ENCODE results near the gene FMOD.

The FMOD gene

DNA sequence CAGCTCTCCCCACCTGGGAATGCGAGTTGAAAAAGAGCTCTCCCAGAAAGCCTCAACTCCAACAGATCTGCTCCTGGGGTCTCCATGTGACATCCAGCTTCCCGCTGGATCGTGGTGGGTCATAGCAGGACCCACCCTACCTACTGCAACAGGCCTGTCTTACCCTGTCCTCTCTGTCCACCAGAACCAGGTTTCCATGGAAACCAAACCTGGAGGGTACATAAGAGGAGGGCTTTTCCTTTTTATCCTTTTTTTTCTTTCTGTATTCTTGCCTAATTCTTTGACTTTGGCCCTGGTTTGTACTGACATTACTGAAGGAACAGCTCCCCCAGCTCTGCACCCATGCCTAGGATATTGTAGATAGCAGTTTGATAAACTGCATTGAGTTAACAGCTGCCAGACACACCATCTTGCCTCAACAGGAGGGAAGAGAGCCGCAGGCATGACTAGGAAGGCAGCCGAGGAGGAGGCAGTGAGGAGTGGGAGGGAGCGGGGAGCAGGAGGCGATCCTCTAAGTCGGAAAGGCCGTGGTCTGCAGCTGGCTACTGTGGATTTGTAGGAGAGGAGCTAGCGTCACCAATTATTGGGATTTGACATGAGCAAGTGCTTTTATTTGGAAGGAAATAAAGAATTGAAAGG is 9.7 kb upstream of the FMOD start:
- no peak for DNase-seq (ENCODE audit: low read depth)

GRCh38 chr1:203359010-203359571 is 8.2 kb upstream of the FMOD start:
- DNase-seq (ENCODE audit: low read depth) = no peak

- DNase-seq (ENCODE audit: low read depth) = no peak
These were observed 3.3 kb upstream of the FMOD start for GRCh38 chr1:203354246-203354645.

DNA sequence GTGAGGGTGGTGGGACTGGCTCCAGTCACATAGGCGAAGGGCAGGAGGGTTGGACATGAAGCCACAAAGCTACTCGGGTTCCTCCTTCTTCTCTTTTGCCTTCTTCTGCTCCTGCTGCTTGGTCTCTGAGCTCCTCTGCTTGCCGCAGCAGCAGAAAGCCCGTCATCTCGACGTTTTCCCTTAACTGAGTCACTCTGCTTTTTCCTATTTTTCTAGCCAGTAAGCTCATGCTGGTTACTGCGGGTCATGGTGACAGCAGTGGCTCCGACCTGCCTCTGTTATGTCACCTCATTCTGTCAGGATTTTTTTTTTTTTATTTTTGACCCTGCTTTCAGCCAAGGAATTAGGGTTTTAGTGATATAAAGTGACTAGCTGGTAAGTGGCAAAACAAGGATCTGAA is 2.6 kb upstream of the FMOD start:
- DNase-seq (ENCODE audit: low read depth) = no peak

GRCh38 chr1:203349773-203350524 is 973 bp downstream of the FMOD start:
- no peak for DNase-seq (ENCODE audit: low read depth)

DNA sequence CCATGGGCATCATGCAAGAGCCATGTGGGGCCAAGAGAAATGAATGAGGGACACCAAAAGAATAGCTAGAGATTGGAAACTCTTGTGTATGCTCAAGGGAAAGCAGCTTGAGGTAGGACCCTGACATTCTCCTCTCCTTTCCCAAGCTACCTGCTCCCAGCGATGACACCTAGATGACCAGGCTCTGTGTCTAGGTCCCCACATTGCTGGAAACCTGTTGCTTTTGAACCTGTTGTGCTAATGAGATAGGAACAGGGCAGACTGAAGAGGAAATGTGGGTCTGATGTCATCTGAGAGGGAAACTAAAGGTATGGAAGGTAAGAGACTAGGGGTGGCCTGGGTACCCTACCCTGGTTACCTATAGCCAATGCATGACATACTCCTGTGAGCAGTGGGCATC is 1.8 kb downstream of the FMOD start:
- DNase-seq (ENCODE audit: low read depth) = no peak

DNA sequence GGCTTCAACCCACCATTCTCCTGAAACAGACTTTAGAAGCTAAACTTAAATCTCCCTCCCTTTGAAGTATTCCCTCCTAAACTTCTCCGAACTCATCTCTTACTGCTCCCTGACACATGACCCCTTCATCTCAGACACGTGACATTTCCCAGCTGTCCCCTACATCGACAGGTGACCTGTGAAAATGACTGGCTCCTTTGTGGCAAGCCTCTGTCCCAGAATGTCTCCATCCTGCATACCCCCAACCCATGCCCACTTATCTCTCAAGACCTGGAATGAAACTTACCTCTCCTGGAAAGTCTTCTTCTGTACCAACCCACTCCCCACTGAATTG is 4.2 kb downstream of the FMOD start:
- DNase-seq (ENCODE audit: low read depth) = no peak

GRCh38 chr1:203346060-203346768 is 4.7 kb downstream of the FMOD start:
- DNase-seq (ENCODE audit: low read depth) = no peak

GRCh38 chr1:203343956-203344754 is 6.8 kb downstream of the FMOD start:
- no peak for DNase-seq (ENCODE audit: low read depth)

DNA sequence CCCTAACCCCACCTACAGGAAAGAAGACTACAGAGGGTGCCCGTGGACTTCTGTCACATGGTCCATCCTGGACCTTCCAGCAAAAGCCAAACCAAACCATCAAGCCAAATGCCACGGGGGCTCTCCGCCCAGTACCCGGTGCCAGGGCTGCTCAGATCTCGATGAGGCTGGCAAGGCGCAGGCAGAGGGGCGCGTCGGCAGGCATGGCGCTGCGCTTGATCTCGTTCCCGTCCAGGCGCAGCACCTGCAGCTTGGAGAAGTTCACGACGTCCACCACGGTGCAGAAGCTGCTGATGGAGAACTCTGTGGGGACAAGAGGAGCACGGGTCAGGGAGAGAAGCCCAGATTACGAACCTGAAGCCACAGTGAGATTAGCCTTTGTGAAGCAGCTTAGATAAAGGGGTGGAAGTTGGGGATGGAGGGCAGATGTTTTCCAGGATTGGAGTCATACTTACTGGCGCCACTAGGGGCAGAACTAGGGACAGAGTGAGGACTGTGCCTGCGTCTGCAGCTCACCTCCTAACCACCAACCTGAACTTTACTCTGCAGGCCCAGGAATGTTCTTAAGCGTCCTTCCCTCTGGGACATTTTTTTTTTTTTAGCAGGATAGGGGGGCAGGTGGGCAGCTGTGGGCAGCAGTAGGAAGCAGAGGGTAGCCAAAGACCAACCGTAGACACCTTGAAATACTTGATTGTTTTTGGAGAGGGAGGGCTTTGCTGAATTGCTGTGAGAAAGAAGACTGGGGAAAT is 8.6 kb downstream of the FMOD start:
- peak; percentile 47 for DNase-seq (ENCODE audit: low read depth)

DNA sequence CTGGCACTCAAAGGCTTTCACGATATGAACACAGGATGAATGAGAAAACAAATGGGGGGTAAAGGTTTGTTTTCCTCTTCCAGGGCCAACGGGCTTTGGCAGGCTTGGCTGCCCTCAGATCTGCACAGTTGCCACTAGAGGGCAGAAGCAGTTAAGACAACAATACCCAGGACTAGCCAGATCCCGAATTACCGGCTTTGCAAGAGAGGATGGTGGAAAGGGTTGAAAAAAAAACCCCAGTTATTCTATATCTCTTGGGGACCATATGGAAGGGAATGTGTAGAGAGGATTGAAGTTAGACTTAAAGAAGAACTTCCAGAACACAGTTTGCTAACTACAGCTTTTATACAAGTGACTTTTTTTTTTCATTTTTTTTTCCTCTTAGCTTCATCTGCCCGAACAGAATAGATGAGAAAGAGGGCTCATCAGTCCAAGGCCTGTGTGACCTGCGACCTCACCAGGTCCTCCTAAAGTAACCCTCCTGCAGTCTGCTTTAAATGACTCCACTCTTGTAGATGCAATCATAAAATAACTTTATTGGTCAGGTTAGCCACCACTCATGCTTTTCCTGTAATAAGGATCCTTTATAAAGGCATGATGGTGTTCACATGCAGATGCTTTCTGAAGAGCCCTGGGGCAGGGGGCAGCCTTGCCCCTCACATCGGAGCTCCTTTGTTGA is 10.7 kb downstream of the FMOD start:
- DNase-seq (ENCODE audit: low read depth) = peak; percentile 47

DNA sequence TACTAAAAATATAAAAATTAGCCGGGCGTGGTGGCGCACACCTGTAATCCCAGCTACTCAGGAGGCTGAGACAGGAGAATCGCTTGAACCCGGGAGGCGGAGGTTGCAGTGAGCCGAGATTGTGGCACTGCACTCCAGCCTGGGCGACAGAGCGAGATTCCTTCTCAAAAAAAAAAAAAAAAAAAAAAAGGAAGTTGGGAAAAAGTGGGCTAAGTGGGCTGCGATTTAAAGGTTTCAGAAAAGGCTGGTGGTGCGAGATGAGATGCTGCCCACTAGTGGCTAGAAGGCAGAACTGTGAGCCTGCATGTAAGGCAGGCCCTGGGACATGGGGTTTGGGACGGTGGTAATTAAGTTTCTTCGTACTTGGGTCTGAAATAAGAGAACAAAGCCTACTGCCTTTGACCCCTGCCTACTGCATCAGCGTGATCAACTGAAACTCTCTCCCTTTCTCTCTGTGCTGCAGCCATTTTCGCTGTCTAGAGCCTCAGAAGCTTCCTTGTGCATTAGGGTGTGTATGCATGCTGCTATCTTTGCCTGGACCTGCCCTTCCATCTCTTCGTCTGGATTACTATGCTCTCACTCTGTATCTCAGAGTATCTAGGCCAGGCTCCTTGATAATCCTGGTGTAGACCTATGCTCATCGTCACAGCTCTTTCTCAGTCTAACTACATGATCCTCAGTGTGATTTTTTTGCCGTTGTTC is 12.4 kb downstream of the FMOD start:
- peak; percentile 43 for DNase-seq (ENCODE audit: low read depth)

DNA sequence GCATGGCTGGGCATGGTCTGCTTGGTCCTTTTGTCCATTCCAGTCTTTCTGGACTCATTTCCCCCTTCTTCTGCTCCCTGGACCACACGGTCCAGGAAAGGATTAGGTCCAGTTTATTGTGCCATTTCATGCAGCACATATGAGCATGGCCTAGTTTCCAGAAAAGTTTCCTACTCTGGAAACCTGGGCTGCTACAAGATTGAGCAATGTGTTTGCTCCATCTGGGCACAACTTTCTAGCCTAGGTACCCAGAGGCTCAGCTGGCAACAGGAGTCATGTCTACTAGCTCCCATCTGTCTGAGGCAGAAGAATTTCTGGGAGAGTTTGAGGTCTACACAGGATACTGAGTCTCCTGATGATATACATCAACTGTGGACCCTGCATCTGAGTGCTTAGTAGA is 14.8 kb downstream of the FMOD start:
- no peak for DNase-seq (ENCODE audit: low read depth)

GRCh38 chr1:203335503-203335902 is 15.4 kb downstream of the FMOD start:
- DNase-seq (ENCODE audit: low read depth) = no peak

DNA sequence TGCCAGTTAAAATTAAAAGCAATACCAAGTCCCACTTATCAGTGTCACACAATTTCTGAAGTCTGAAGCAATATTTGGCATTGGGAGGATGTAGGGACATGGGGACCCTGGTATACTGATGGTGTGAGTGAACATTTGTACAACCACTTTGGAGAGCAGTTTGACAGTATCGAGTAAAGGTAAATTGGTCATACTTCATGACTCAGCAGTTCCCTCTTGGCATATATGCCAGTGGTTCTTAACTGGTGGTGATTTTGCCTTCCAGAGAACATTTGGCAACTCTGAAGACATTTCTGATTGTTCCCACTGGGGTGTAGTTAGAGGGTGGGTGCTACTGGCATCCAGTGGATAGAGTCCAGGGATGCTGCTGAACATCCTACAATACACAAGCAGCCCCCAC is 19.7 kb downstream of the FMOD start:
- DNase-seq (ENCODE audit: low read depth) = no peak

GRCh38 chr1:203328714-203329122 is 22.2 kb downstream of the FMOD start:
- DNase-seq (ENCODE audit: low read depth) = no peak

DNA sequence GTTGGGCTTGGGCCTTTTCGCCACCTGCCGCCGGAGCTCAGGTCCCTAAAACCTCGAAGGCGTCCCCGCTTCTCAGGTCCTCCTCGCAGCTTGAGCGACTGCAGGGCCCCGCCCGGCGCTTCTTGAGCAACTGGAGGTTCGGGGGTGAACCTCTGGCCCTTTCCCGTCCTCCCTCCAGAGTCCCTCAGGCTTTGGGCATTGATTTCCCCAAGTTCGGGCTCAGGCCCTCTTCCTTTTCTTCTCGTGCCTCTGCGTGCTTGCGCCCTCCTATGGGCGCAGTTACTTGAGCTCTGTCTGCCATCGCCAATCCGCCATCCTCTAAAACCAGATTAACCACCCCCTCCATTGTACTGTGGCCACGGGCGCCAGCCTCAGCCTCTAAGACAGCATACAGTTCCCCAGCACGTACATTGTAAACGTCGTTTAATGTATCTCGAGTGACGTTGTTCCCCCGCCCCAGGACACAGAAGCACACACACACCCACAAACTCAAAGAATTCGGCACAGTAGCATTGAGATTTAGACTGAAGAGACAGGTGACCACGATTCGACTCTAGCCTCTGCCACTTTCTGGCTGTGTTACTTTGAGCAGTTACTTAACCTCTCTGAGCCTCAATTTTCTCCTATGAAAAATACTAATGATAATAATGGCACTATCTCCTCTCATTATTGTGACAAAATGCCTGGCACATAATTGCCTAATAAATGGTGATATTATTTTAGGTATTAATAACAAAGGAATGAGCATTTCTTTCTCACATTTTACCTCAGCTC is 23.1 kb downstream of the FMOD start:
- peak; percentile 54 for DNase-seq (ENCODE audit: low read depth)

GRCh38 chr1:203326830-203327683 is 23.9 kb downstream of the FMOD start:
- DNase-seq (ENCODE audit: low read depth) = peak; percentile 91

All from activated T-cell treated with anti-CD3 and anti-CD28 coated beads for 1 hour (primary cell).